Non-pigmented ciliary epithelial cell (primary cell): ENCODE measurements around the gene AHNAK2.
"Not testable (repeated sequence)": the region's sequence is repeated elsewhere in the genome, so short reads cannot be mapped to it uniquely, and the experiment has no call there.

Source experiments
- DNase-seq: peaks from one replicate; pipeline ENCODE4 v3.0.0-alpha.2; 2010; ENCODE audit warnings: low read depth

The AHNAK2 gene

DNA sequence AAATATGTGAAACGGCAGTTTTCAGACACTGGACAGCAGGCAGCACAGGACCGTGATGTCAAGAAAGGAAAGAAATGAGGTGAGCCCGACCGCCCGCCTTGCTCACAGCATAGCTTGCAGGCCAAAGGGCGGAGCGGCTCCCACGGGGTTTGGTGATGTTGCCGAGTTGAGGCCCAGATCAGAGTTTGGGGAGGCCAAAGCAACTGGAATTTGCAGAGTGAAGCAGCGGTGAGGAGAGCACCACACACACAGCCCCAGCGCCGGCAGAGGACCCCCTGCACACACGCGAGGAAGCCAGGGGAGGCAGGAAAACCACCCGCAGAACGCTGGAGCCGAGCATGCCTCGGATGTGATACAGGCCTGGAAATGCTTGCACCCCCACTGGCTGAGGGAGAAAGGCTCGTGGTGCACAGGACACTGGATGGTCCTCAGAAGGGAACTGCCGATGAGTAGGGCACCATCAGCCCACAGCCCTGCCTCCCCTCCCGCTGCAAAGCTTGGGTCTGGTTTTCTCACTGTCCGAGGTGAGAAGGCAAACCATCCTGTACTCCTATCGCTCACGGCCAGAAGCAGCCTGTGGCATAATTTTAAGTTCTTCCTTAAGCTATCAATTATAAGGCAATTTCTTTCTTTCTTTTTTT, 79.2 kb downstream of the AHNAK2 start:
- DNase-seq = no peak

DNA sequence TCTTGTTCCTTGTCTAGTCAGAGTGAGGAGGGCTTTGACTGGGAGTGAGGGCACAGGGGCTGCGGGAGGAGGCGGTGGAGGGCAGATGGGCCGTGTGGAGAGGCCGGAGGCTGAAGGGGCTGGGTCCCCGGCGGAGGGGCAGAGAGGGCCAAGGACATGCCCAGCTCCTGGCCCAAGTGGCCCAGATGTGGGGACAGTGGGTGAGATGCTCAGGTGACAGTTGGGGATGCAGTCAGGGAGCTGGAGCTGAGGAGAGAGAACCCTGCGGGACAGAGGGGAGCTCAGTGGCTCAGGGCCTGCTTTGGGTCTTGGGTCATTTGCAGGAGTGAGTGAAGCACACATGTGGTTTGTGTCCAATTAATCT, 80.0 kb downstream of the AHNAK2 start:
- DNase-seq = no peak

DNA sequence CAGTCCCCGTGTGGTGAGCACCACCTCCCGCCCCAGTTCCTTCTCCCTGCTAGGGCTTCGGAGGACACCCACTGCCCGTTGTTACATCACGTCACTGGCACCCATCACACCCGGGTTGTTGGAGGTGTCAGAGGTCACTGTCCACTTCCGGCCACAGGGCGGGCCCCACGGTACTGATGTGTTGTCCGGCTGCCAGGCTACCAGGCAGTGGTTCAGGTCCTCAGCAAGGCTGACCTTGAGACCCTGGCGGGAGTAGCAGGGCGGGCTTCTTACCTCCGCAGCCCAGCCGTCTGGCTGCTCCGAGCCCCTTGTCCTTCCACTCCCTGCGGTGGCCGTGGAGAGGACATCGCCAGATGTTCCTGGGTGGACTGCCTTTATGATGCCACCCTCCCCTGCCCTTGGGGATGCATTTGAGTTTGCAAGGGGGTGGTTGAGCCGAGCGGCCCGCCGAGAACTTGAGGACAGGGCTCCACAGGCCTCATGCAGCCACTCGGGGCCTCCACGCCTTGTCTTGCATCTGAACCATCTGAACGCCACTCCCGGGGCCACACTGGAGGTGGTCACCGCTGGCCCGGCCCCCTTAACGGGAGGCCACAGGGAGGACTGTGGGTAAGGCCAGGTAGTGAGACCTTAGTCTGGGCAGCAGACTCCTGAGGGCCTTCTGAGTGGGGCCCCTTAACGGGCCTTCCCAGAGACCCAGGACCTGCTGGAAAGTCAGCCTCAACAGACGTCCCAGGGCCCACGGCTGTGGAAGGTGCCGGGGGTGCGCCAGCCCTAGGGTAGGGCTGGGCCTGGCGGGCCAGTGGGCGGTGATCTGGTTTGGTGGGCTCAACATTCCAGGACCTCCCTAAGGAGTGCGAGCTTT, 80.6 kb downstream of the AHNAK2 start:
- DNase-seq = no peak

DNA sequence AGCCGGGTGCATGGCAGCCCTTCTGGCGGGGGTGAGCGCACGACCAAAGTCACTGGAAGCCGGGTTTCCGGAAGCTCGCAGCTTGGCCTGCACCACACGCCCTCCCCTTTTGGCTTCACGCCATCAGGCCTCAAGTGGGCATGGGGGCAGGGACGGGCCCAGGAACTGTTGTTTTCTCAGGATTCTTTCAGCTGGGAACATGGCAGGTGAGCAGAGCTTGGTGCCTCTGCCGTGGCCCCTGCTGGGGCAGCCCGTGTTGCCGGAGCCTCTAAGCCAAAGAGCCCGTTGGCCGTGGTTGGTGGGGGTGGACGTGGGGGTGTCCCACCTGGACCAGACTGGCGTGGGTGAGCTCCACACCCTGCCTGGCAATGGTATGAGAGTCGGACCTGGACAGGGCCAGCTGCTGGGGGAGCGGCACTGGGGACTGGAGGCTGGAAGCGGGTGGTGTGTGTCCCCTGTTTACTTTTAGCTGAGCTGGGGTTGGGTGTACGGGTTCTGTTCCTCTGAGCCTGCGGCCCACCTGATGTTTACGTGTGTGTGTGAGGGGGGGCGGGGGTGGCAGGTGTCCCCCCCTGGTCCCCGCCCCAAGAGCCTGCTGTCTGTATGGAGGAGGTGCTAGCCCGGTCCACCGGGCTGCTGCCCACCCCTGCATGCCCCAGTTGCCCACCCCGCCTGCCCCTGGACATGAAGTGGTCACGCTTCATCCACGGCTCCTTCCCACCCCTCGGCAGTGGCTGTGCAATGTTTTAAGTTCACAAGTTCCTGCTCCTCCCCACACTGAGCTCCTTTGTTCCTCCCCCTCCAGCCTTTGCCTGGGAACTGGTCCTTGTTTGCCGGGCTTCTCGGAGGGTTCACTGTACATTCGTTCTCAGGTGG, 82.2 kb downstream of the AHNAK2 start:
- no peak for DNase-seq

DNA sequence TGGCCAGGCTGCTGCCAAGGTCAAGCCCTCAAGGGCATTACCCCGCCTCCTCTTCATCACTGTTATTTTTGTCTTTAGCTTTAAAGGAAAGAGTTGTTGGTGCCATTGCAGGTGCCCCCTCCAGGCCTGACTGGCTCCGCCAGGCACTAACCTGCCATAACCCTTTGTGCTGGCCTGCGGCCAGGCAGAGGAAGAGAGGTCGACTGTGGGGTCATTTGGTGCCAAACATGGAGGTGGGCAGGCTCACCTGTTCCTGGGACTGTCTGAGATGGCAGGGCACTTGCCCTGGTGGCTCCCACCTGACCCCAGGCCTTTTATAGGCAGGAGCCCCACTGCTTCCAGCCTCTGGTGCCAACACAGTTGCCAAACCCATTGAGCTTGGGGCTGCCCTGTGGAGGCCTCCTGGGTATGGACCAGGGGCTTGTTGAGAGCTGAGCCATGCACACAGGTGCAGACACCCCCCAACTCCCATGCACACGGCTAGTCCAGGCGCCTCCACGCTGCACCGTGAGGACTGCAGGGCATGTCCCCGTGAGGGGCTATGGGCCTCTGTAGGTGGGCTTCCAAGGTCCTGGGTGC, 82.9 kb downstream of the AHNAK2 start:
- DNase-seq = no peak

DNA sequence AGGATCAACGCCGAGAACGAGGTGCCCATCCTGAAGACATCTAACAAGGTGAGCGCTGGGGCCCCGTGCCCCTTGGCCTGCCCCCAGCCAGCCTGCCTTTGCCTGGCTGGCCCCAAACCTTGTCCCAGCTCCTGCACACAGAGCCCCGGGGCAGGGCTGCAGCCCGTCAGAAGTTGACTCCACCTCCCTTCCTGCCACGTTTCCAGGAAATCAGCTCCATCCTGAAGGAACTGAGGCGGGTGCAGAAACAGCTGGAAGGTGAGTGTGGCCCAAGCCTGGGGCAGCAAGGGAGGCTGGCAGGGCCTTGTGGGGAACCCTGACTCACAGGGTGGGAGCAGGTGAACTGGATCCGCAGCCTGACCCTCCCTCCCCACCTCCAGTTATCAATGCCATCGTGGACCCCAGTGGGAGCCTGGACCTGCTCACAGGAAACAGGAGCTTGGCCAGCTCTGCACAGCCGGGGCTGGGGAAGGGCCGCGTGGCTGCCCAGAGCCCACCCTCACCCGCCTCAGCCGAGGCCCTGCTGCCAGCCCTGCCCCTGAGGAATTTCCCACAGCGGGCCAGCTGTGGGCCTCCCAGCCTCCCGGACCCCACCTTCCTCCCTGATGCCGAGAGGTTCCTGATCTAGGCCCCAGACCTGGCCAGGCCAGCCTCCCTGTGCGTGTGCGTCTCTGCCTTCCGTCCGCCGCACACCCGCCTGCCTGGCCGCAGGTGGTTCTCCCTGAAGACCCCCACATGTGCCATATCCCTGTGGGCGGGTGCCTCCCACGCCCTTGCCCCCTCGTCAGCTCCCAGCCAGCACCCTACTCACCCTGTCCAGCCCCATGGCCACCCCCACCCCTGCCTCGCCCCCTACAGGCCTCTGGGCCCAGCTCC, 83.6 kb downstream of the AHNAK2 start:
- DNase-seq = no peak

DNA sequence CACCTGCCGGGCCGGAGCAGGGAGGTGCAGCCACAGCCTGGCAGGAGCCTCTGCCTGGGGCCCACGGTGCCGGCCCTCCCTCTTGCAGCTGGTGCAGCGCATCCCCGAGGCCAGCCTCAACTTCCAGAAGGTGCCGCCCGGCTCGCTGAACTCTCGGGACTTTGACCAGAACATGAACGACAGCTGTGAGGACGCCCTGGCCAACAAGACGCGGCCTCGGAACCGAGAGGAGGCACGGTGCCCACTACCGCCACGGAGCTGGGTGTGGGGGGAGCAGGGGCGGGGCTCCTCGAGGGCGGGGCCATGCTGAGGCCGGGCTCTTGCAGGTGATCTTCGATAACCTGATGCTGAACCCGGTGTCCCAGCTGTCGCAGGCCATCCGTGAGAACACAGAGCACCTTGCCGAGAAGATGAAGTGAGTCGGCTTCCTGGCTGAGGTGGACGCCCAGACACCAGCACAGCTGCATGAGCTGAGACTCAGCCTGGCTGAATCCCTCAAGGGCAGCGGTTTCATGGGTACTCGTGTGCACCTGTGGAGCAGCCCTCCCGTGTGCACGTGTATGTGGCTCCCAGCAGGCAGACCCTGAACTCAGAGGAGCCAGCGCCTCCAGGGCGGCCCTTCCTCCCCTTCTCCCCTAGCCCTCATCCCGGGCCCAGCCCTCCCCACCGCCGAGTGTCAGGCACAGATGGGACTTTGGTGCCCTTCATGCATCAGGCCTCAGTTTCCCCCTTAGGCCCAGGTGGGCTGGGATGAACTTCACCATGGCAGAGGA, 84.6 kb downstream of the AHNAK2 start:
- DNase-seq = no peak

DNA sequence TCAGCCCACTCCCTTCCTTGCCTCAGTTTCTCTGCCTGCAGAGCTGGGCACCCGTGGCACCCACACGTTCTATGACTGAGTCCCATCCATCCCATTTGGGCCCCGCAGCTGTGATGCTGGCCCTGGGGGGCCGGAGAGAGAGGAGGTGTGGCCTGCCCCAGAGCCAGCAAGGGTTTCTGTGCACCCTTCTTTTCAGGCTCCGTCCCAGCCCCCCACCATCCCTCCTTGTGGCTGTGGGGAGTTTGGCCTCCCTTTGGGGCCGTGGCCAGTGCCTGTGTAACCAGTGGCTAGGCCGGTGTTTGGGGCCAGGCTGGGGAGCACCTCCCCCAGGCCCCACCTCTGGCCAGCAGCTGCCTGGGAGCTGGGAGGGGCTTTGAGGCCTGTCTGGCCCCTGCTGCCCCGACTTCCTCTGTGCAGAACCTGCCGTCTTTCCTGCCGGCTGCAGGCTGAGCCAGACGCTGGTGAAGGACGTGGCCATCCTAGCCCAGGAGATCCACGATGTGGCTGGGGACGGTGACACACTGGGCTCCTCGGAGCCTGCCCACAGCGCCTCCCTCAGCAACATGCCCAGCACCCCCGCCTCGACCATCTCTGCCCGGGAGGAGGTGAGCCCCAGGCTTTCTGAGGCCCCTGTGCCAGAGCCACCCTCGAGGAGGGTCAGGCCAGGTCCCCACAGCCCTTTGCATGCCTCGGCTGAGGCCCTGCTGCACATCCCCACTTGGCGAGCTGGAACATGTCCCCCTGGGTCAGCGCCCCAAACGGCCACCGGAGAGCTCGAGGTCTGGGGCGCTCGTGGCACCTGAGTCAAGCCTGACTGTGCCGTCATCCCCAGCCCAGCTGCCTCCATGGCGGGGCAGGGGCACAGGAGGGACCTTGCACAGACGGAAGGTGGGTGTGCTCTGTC, 85.4 kb downstream of the AHNAK2 start:
- DNase-seq = no peak

DNA sequence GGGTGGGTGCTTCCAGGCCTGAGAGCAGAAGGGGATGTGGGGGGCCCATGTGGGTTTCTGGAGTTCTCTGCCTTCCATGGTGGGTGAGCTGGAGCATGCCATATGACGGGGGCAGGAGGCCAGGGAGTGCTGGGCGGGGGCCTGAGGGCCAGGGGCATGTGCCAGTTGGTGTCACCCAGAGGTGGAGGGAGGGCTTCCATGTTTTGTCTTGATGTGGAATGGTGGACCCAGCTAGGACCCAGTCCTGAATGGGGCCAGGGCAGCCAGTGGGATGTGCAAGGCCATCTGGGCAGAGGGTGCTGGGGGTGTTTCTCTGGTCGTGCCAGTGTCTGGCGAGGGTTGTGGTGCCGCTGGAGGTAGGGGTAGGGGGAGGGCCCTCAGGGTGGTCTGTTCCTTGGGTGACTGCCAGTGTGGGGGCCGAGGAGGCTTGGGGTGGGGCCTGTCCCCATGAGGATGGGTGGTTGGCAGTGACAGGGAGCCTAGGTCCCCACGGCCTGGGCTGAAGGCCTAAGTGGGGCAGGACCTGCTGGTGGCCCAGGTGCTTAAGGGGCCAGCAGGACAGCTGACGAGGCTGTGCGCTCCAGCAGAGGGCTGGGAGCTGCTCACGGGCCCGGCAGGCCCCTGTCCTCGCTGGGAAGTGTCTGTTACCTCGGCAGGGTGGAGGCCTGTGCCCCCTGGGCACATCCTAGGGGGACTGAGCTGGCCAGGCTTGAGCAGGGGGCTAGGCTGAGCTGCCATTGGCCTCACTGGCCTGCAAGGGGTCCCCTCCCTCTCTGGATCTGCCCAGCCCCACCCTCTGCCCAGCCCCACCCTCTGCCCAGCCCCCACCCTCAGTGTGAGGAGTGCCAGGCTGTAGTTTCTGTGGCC, 86.3 kb downstream of the AHNAK2 start:
- DNase-seq = no peak

DNA sequence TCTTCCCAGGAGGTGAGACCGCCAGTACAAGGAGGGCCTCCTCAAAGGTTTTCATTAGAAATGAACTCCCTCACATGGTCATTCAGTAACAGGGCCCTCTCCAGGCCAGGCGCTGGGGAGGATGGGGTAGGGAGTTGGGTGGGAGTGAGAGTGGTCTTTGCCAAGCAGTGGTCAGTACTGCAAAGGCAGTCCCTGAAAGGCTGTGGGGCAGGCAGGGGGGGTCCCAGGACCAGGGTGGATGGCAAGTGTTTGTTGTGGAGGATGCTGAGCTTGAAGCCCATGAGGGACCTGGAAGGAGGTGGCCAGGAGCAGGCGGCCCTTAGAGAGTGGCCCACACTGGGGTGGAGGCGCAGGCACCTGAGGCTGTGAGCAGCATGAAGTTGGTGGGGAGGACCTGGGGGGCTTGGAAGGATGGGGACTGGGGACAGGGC, 87.0 kb downstream of the AHNAK2 start:
- DNase-seq = no peak

DNA sequence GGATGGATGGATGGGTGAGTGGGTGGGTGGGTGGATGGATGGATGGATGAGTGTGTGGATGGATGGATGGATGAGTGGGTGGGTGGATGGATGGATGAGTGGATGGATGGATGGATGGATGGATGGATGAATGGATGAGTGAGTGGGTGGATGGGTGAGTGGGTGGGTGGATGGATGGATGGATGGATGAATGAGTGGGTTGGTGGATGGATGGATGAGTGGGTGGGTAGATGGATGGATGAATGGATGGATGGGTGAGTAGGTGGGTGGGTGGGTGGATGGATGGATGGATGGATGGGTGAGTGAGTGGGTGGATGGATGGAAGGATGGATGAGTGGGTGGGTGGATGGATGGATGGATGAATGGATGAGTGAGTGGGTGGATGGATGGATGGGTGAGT, 87.9 kb downstream of the AHNAK2 start:
- DNase-seq = not testable (repeated sequence)

DNA sequence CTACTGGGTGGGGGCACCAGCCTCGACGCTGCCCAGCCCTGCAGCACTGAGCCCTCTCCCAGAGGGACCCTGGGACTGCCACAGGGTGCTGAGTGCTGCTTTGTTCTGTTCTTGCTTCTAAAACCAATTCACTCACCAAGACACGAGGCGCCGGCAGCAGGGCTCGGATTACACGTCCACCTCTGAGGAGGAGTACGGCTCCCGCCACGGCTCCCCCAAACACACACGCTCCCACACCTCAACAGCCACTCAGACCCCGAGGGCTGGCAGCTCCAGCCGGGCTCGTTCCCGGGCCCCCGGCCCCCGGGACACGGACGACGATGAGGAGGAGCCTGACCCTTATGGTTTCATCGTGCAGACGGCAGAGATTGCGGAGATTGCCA, 88.8 kb downstream of the AHNAK2 start:
- no peak for DNase-seq

DNA sequence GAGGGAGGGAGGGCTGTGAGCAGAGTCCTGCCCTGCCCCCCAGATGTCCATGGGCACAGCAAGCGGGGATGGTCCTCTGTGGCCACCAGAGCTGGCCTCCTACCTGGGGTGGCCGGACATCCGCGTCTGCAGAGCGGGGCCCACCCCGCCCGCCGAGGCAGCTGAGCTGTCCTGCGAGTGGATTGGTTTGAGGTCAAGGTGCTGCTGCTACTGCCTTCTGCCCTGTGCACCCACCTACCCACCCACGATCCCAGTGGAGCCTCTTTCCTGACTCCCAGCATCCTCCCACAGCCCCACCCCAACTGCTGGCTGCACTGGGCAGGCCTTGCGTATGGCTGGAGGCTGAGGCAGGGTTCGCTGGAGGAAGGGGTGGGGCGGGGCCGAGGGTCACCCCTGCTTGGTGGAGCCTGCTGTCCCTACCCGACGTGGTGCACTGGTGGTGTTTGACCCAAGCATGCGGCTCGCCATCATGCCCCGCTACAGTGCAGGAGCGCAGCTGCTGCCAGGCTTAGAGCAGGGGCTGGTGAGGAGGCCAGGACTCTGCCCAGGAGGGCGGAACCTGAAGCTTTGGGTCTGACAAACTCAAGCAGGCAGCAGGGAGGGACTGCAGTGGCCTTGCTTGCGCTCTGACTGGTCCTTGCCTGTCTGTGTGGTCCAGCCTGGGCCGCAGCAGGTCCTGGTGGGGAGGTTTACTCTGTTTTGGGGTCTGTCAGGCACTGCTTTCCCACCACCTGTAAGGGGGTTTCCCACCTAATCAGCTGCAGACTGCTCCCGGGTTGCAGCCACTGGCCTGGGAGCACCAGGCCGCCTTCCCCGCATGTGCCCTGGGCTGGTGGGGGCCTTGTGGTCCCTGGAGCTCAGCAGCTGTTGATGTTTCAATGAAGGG, 89.4 kb downstream of the AHNAK2 start:
- DNase-seq = no peak

DNA sequence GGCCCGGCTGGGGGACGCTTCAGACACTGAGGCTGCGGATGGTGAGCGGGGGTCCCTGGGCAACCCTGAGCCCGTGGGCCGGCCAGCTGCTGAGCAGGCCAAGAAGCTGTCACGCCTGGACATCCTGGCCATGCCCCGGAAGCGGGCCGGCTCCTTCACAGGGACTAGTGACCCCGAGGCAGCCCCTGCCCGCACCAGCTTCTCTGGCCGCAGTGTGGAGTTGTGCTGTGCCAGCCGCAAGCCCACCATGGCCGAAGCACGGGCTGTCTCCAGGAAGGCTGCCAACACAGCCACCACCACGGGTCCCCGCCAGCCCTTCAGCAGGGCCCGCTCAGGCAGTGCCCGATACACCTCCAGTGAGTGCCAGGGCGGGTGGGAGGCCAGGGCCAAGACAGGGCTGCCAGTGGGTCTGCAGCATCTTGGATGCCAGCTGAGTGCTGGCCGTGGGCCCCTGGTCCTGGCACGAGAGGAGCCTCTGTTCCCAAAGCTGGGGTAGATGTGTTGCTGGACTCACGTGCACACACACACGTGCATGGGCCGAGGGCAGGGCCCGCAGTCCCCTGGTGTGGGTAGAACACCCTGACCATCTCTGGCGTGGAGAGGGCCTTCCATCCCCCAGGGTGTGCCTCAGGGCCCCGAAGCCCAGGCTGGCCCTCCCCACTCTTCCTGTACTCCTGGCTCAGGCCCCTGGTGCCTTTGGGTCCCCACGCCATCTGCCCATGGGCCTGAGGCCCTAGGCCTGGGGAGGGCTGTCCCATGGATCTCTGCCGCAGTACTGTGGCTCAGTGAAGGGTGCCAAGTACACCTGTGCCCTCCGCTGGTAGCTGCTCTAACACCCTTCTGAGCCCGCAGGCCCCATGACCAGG, 90.3 kb downstream of the AHNAK2 start:
- no peak for DNase-seq
